HL-60/S4 (cell line): Measurements from ENCODE around the gene SND1.

Experiments
- in situ Hi-C: fragments of 300-500 bp; cut with MboI; formaldehyde crosslinking; loops from 2 replicates; pipeline ENCODE4 v1.14.3; 2022; ENCODE audit warnings: low sequenced_read_pairs

The SND1 gene

DNA sequence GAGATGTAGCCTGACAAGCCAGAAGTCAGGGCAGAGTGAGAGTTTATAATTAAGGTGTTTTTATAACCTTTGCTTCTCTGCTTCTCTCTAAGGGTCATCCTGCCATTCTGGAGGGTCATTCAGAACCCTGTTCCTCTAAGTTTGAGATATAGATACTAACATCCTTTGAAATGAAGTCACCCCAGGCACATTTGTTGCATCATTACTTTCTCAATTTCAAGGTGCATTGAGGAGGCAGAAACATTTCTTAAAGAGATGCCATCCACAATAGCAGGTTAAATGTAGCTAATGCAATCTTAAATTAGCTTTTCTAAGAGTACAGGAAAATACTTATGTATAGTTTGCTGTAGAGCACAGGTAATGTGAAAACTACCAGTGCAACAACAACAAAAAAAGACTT is 272.9 kb downstream of the SND1 start:
- in situ Hi-C loops = no loop called here

DNA sequence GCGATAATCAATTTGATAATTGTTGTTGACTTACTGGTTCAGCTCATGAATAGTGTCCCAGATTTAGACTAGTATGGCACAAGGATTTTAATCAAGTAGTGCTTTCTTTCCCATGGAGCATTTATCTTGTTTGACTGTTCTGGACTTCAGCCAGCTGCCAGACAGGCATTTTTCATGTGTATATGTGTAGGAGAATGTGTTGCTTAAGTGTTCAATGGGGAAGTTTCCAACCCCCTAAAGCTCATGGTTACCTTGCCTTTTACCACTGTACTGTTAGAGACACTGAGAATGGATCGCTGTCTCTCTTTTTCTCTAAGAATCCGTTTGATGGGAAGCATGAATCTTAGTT is 275.3 kb downstream of the SND1 start:
- in situ Hi-C loops = no loop called here

DNA sequence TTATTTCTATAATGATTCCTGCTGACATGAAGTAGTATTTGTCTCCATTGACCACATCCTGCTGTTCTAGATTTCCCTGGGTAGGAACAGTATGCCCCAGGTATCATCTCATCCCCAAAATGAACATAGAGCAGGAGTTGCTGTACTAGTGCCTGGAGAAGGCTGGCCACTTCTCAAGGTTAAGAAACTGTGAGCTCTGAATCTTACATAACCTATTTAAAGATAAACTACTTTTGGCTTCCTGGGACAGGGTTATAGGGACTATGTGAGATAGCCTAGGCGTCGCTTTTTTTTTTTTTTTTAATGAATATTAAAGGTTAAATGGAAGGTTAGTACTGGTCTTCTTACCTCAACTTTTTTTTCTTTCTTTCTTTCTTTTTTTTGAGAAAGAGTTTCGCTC is 276.2 kb downstream of the SND1 start:
- in situ Hi-C loops = no loop called here

DNA sequence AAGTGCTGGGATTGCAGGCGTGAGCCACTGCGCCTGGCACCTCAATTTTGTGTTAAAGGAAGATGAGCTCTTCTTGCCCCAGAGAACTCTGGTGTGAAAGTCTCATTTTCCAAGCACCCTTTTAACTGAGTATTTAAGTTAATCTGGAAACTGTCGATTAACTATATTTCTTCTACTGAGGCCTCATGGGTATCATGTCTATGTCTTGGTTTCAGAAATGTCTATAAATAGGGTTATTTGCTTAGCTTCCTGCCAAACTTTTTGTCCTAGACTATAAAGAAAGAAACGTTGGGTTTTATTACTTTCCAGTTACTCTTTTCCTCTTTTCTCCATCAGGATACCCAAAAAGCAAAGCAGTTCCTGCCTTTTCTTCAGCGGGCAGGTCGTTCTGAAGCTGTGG is 276.9 kb downstream of the SND1 start:
- in situ Hi-C loops = no loop called here

- in situ Hi-C loops = no loop called here
Measured at GRCh38 chr7:127930341-127931328, 278.6 kb downstream of the SND1 start.

DNA sequence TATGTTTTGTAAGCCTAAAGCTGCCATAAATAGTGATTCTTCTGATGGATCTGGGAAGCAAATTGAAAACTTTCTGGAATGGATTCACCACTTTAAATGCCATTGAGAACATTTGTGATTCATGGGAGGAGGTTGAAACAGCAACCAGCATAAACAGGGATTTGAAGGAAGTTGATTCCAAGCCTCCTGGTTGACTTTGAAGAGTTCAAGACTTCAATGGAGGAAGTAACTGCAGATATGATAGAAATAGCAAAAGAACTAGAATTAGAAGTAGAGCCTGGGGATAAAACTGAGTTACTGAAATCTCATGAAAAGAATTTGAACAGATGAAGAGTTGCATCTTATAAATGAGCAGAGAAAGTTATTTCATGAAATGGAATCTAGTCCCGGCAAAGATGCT is 280.1 kb downstream of the SND1 start:
- in situ Hi-C loops = no loop called here

DNA sequence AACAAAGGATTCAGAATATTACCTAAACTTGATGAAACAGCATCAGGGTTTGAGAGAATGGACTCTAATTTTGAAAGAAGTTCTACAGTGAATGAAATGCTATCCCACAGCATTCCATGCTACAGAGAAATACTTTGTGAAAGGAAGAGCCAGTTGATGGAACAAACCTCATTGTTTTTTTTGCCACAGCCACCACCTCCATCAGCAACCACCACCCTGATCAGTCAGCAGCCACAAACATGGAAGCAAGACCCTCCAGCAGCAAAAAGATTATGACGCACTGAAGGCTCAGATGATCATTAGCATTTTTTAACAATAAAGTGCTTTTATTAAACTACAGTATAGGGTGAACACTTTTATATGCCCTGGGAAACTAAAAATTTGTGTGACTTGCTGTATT is 280.5 kb downstream of the SND1 start:
- in situ Hi-C loops = no loop called here

DNA sequence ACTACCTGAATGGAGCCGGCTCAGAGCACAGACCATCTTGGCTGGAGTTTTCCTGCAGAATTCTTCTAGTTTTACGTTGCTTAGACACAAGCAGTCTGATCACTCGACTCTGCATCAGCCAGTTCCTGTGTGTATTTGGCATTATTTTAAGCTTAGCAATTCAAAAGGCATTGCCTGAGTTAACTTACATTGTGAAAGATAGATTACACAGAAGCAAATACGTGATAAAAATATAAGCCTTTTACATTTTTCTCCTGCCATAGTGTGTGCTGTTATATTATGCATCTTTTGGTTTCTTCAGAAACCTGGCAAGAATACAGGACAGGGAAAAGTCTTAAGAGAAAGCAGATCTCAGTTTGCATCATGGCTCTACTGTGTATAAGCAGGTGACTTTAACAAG is 281.2 kb downstream of the SND1 start:
- in situ Hi-C loops = no loop called here

DNA sequence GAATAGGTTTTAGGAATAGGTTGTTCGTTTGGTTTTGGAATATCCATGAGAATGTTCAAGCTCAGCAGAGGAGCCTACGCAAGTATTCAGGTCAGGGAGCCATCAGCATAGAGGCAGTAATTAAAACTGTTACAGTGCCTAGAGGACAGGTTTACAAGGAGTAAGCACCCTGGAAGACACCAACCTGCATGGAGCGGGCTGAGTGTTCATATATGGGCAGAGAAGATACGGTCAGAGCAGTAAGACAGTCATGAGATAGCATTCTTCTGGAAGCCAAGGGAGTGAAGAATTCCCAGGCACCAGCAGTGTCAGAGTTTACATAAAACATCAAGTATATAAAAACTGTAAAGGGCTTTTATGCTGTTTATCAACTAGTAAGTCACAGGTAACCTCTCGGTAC is 282.7 kb downstream of the SND1 start:
- in situ Hi-C loops = no loop called here

- in situ Hi-C loops = no loop called here
Measured at GRCh38 chr7:127935847-127936376, 283.9 kb downstream of the SND1 start.

- in situ Hi-C loops = no loop called here
Measured at GRCh38 chr7:127937066-127937680, 285.2 kb downstream of the SND1 start.

- in situ Hi-C loops = no loop called here
Measured at GRCh38 chr7:127938588-127938987, 286.6 kb downstream of the SND1 start.

DNA sequence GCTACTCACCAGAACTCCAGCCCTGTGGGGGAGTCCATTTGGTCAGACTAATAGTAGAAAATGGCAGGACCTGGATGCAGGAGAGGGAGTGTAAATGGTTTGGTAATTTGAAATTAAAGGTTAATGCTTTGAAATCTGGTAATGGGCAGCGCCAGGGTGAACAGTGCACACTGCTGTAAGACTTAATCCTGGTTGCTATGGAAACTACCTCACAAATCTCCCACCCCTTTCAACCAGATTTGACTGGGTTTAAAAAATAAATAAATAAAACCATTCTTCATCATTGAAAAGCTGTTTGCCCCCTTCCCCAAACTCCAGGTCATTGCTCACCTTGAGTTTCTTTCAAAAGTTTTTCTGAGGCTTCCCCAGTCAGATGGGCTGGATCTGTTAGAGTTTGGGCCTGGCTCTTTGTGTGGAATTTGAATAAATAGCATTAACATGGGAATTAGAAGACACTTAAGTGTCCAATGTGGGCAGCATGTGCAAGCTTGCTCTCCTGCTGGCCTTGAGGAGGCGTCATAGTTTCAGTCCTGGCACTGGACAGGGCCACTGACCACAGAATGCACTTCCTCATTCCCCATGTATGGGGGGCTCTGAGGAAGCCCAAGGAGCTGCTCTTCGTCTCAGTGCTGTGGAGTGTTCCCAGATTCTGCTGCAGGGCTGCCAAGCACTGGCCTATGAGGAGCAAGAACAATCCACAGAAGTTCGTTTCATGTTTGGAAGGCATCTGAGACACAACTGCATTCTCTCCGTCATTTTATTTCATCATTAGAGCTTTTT is 288.6 kb downstream of the SND1 start:
- in situ Hi-C loops = no loop called here

DNA sequence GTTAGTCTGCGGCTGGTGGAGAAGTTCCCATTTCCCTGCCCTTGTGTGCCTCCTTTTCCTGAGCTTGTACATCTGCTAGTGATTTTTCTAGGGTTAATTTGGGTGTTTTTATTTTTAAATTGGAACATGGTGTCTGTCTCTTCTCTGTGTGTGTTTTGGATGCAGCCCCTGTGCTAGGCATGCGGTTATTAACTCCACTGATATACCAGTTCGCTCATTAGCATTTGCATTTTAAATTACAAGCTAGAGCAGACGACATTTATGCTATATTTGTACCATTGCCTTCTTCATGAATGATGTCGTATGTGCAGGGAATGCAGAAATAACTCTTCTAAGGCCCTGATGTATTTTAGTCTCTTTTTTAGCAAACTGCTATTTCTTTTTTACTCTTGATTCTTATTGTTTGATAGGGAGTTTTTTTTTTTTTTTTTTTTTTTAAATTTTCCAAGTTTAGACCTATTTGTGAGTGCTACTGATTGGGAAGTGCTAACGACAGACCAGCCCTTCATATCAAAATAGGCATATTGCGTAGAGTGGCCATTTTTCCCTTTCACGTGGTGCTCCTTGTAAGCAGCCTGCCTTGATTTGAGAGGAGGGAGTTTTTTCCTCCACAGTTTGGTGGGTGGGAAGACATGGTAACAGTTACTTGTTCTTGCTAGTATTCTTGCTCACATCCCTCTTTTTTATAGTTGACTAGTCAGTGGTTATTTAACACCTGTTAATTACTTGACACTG is 289.6 kb downstream of the SND1 start:
- in situ Hi-C loops = no loop called here

GRCh38 chr7:127943541-127944521 is 291.8 kb downstream of the SND1 start:
- in situ Hi-C loops = no loop called here

GRCh38 chr7:127946111-127946510 is 294.1 kb downstream of the SND1 start:
- in situ Hi-C loops = no loop called here

DNA sequence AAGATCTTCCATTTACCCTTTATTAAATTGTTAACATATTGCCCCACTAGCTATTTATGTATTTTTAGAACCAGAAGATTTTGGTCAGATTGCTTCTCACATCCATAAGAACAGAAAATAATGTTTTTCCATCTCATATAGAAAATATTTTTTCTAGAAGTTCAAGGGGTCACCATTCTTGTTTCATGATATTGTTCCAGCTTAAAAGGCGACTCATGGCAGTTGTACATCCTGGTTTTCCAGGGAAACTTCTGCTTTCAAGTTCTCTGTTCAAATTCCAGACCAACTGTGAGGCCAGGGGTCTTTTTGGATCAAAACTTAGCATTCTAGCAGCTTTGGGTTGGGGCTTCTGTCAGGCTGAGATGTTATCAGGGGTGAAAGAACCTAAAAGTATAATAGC is 294.9 kb downstream of the SND1 start:
- in situ Hi-C loops = no loop called here

DNA sequence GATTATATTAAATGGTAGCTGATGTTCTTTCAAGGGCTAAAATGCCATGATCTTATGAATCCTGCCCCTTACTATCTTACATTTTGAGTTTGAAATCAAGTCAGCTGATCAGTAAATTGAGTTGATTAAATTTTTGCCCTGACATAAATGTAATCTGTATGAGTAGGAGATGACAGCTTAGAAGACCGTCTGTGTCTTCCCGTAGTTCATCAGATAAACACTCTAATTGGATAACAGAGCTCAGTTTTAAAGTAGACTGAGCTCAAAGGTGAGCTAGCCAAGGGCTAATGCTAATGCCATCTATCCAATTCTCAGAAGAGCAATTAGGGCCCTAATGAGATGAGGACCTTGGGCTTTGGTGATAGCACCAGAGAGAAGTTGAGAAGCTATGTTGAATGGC is 296.3 kb downstream of the SND1 start:
- in situ Hi-C loops = no loop called here

DNA sequence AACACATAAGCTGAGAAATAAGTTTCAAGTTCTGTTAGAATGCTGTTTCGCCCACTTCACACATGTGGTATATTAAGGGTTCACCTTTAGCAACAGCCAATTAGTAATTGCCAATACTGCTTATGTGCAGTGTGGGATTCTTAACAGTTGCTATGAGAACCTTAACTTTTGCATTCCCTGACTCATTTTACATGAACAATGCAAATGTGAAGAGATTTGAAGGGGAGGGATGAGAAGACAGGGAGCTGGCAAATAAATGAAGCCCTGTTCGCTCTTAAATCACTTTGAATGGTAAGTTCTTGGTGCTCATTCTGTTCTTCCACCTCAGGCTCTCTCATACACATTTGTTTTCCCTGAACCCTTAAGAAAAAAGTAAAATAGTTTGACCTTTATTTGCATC is 296.9 kb downstream of the SND1 start:
- in situ Hi-C loops = no loop called here
